ENCODE measurements around the gene RASSF4. TPM values are rescaled to one million over a fixed set of nuclear protein-coding genes. Genes with fewer than 3 reads are reported as not detected.

RASSF4 gene
- total RNA-seq, 3 donors from 2014 or later = 18.7 to 364 (median 41.1) TPM

- Histone ChIP-seq H3K36me3 (no peaks in the 10 kb centered on the region), H3K27ac (no peak overlapping the region), H3K9me3 (no peaks in the 10 kb centered on the region), H3K27me3 (no peaks in the 10 kb centered on the region), H3K4me3 (no peak overlapping the region), H3K4me1 (no peaks in the 10 kb centered on the region)
- intact Hi-C loops (cut with DNase I; ENCODE audit: low total_unique reads) = no loop called here
- TF ChIP-seq POLR2AphosphoS5 (IDR thresholded peaks at IDR 0.05) = no peak
- no peak for TF ChIP-seq CTCF (IDR thresholded peaks at IDR 0.05)
- no peak for TF ChIP-seq POLR2A (IDR thresholded peaks at IDR 0.05)
- no peak for DNase-seq (ENCODE audit: low spot score in 2 of 2)
Measured at GRCh38 chr10:44951576-44952226, 7.9 kb upstream of the RASSF4 start.

- Histone ChIP-seq H3K9me3 (no peaks in the 10 kb centered on the region), H3K27me3 (no peaks in the 10 kb centered on the region), H3K36me3 (no peaks in the 10 kb centered on the region), H3K4me3 (no peak overlapping the region), H3K4me1 (no peaks in the 10 kb centered on the region), H3K27ac (no peak overlapping the region)
- intact Hi-C loops (cut with DNase I; ENCODE audit: low total_unique reads) = no loop called here
- TF ChIP-seq POLR2AphosphoS5 (IDR thresholded peaks at IDR 0.05) (no peak), CTCF (IDR thresholded peaks at IDR 0.05) (no peak), POLR2A (IDR thresholded peaks at IDR 0.05) (no peak)
- DNase-seq (ENCODE audit: low spot score in 2 of 2) = no peak
Measured at GRCh38 chr10:44952779-44953231, 6.8 kb upstream of the RASSF4 start.

- no peaks in the 10 kb centered on the region for H3K36me3 ChIP-seq
- no peak overlapping the region for H3K27ac ChIP-seq
- intact Hi-C loops (cut with DNase I; ENCODE audit: low total_unique reads) = no loop called here
- TF ChIP-seq CTCF (IDR thresholded peaks at IDR 0.05) (no peak), POLR2AphosphoS5 (IDR thresholded peaks at IDR 0.05) (no peak), POLR2A (IDR thresholded peaks at IDR 0.05) (no peak)
- no peaks in the 10 kb centered on the region for H3K9me3 ChIP-seq
- no peak overlapping the region for H3K4me3 ChIP-seq
- H3K27me3 ChIP-seq = no peaks in the 10 kb centered on the region
- H3K4me1 ChIP-seq = no peaks in the 10 kb centered on the region
- DNase-seq (ENCODE audit: low spot score in 2 of 2) = no peak
Measured at GRCh38 chr10:44954042-44954441, 5.6 kb upstream of the RASSF4 start.

GRCh38 chr10:44954962-44955361, 4.6 kb upstream of the RASSF4 start:
- DNase-seq (ENCODE audit: low spot score in 2 of 2) = no peak
- peak overlapping the region; percentile 45 to 82 for H3K27ac ChIP-seq
- intact Hi-C loops (cut with DNase I; ENCODE audit: low total_unique reads) = no loop called here
- H3K9me3 ChIP-seq = no peaks in the 10 kb centered on the region
- no peaks in the 10 kb centered on the region for H3K36me3 ChIP-seq
- H3K27me3 ChIP-seq = no peaks in the 10 kb centered on the region
- H3K4me1 ChIP-seq = no peaks in the 10 kb centered on the region
- TF ChIP-seq POLR2A (IDR thresholded peaks at IDR 0.05) (no peak), POLR2AphosphoS5 (IDR thresholded peaks at IDR 0.05) (no peak), CTCF (IDR thresholded peaks at IDR 0.05) (no peak)
- no peak overlapping the region for H3K4me3 ChIP-seq

- no peak for DNase-seq (ENCODE audit: low spot score in 2 of 2)
- TF ChIP-seq CTCF (IDR thresholded peaks at IDR 0.05) = no peak
- no peak for TF ChIP-seq POLR2A (IDR thresholded peaks at IDR 0.05)
- peak in 1 of 3 donors; percentile 62 for TF ChIP-seq POLR2AphosphoS5 (IDR thresholded peaks at IDR 0.05)
- H3K36me3 ChIP-seq = no peaks in the 10 kb centered on the region
- no peaks in the 10 kb centered on the region for H3K27me3 ChIP-seq
- H3K9me3 ChIP-seq = no peaks in the 10 kb centered on the region
- H3K4me1 ChIP-seq = no peaks in the 10 kb centered on the region
- H3K27ac ChIP-seq = peak overlapping the region; percentile 60 to 82
- H3K4me3 ChIP-seq = no peak overlapping the region
- intact Hi-C loops (cut with DNase I; ENCODE audit: low total_unique reads) = no loop called here
Measured at GRCh38 chr10:44955413-44956070, 4.1 kb upstream of the RASSF4 start.

Measured in breast epithelium (tissue), 4 donors.